Dendritic cell treated with granulocyte-macrophage colony-stimulating factor and Interleukin-4, amounts not matched to agents 40 ng/mL and 50 ng/mL, for 4 days (primary cell): Measurements from ENCODE around the gene NF2.

Experiments used
- H3K27ac Mint-ChIP-seq: one replicate; pipeline ENCODE4 v1.8.0; 2022; ENCODE audit warnings: mild to moderate bottlenecking, mixed read lengths
- H3K27me3 Mint-ChIP-seq: one replicate; pipeline ENCODE4 v1.8.0; 2022; ENCODE audit warnings: mild to moderate bottlenecking, mixed read lengths
- H3K36me3 Mint-ChIP-seq: one replicate; pipeline ENCODE4 v1.8.0; 2022; ENCODE audit warnings: low read depth, mixed read lengths
- H3K4me1 Mint-ChIP-seq: one replicate; pipeline ENCODE4 v1.8.0; 2022; ENCODE audit warnings: low read depth, mixed read lengths
- H3K4me3 Mint-ChIP-seq: one replicate; pipeline ENCODE4 v1.8.0; 2022; ENCODE audit warnings: mild to moderate bottlenecking, moderate library complexity, mixed read lengths
- H3K9me3 Mint-ChIP-seq: one replicate; pipeline ENCODE4 v1.8.0; 2022; ENCODE audit warnings: mixed read lengths
- intact Hi-C: fragments of 100-400 bp; cut with micrococcal nuclease; formaldehyde crosslinking; loops from one replicate; pipeline ENCODE4 v1.15.0; 2022

The NF2 gene

GRCh38 chr22:29741926-29742325 is 138.5 kb downstream of the NF2 start:
- intact Hi-C loops: no loop called here
- no peaks in the 10 kb centered on the region for H3K9me3 Mint-ChIP-seq
- peaks cover 98% of the 10 kb centered on the region for H3K36me3 Mint-ChIP-seq
- no peaks in the 10 kb centered on the region for H3K4me1 Mint-ChIP-seq
- H3K27ac Mint-ChIP-seq: no peak overlapping the region
- no peaks in the 10 kb centered on the region for H3K27me3 Mint-ChIP-seq
- H3K4me3 Mint-ChIP-seq: no peak overlapping the region

- Mint-ChIP-seq H3K4me1 (no peaks in the 10 kb centered on the region), H3K9me3 (no peaks in the 10 kb centered on the region), H3K36me3 (peaks cover 98% of the 10 kb centered on the region), H3K27ac (no peak overlapping the region), H3K27me3 (no peaks in the 10 kb centered on the region), H3K4me3 (no peak overlapping the region)
- intact Hi-C loops: no loop called here
These were observed 138.9 kb downstream of the NF2 start for GRCh38 chr22:29742326-29742725.

DNA sequence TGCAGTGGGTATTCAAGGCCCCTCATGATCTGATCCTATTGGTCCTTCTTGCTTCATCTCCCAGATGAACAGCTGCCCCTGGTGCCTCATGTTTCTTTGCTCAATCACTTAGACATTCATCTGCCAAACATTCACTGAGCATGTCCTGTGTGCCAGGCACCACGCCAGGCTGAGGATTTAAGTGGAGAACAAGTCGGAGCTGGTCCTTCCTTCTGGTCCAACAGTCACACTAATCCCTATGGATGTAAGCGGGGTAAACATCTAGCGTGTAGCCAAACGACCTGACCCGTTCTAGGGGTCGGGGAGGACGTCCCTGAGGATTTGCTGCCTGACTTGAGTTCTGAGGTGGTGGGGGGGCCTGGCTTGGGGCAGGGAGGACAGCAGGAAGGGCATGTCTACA is 141.5 kb downstream of the NF2 start:
- Mint-ChIP-seq H3K36me3 (peaks cover 97% of the 10 kb centered on the region), H3K4me1 (no peaks in the 10 kb centered on the region), H3K9me3 (no peaks in the 10 kb centered on the region), H3K27ac (no peak overlapping the region), H3K4me3 (no peak overlapping the region), H3K27me3 (no peaks in the 10 kb centered on the region)
- intact Hi-C loops: no loop called here

- Mint-ChIP-seq H3K27me3 (no peaks in the 10 kb centered on the region), H3K4me3 (no peak overlapping the region), H3K4me1 (peaks cover 17% of the 10 kb centered on the region), H3K36me3 (peaks cover 87% of the 10 kb centered on the region), H3K27ac (no peak overlapping the region), H3K9me3 (no peaks in the 10 kb centered on the region)
- intact Hi-C loops: no loop called here
These were observed 144.4 kb downstream of the NF2 start for GRCh38 chr22:29747832-29748231.
